Prostate gland (tissue), 2 donors: Measurements from ENCODE around the gene SH3D19.

ENCODE experiments used
- CTCF ChIP-seq, 4 experiments: fragments of 200-600 bp in 2 of 4; fragments of 450-650 bp in 2 of 4; sonication (generic) in 2 of 4; IDR thresholded peaks; 1 replicate in 3 of 4; 2 replicates in 1 of 4; pipeline ENCODE4 v1.5.1; 2016 to 2019; ENCODE audit warnings: antibody characterized with exemption in 4 of 4, mild to moderate bottlenecking in 2 of 4, moderate library complexity in 2 of 4
- POLR2A ChIP-seq: fragments of 450-650 bp; IDR thresholded peaks from one replicate; pipeline ENCODE4 v1.6.1; 2016; ENCODE audit warnings: antibody characterized with exemption, mild to moderate bottlenecking

GRCh38 chr4:151302432-151302831, 23.0 kb downstream of the SH3D19 start:
- TF ChIP-seq CTCF (IDR thresholded peaks at IDR 0.05) (no peak), POLR2A (no peak)
